ENCODE results near the gene KYNU. TPM values are rescaled to one million over a fixed set of nuclear protein-coding genes. Genes with fewer than 3 reads are reported as not detected.

The KYNU gene
- total RNA-seq, 1 donor from 2014 or later: not detected

- Histone ChIP-seq H3K4me3 (no peak overlapping the region), H3K27ac (no peak overlapping the region), H3K4me1 (no peaks in the 10 kb centered on the region), H2AFZ (replicated peaks) (no peak overlapping the region), H3K9ac (no peak overlapping the region), H3K9me3 (ENCODE audit: low read depth) (no peaks in the 10 kb centered on the region), H3K4me2 (no peak overlapping the region), H3F3A (ENCODE audit: low read depth) (no peaks in the 10 kb centered on the region), H3K79me2 (ENCODE audit: low read depth) (no peaks in the 10 kb centered on the region), H3K27me3 (no peaks in the 10 kb centered on the region), H3K36me3 (no peaks in the 10 kb centered on the region), H4K20me1 (ENCODE audit: low read depth) (no peaks in the 10 kb centered on the region)
- no peak overlapping the region for H3K27ac Mint-ChIP-seq
- no peaks in the 10 kb centered on the region for H3K36me3 Mint-ChIP-seq
- H3K9me3 Mint-ChIP-seq: no peaks in the 10 kb centered on the region
- no peak overlapping the region for H3K4me3 Mint-ChIP-seq
- DNase-seq (ENCODE audit: low spot score): no peak
- H3K4me1 Mint-ChIP-seq: no peaks in the 10 kb centered on the region
- TF ChIP-seq EZH2phosphoT487 (IDR thresholded peaks at IDR 0.05) (no peak), CTCF (IDR thresholded peaks at IDR 0.05) (no peak), EZH2 (IDR thresholded peaks at IDR 0.05) (no peak)
- no peaks in the 10 kb centered on the region for H3K27me3 Mint-ChIP-seq (ENCODE audit: insufficient read depth, low read depth)
Measured at GRCh38 chr2:142869461-142870106, 7.9 kb upstream of the KYNU start.

GRCh38 chr2:142870526-142870925, 6.9 kb upstream of the KYNU start:
- H3F3A ChIP-seq (ENCODE audit: low read depth): no peaks in the 10 kb centered on the region
- no peak overlapping the region for H3K4me3 Mint-ChIP-seq
- no peaks in the 10 kb centered on the region for H3K9me3 ChIP-seq (ENCODE audit: low read depth)
- H3K27me3 Mint-ChIP-seq (ENCODE audit: insufficient read depth, low read depth): no peaks in the 10 kb centered on the region
- H3K9me3 Mint-ChIP-seq: no peaks in the 10 kb centered on the region
- TF ChIP-seq EZH2phosphoT487 (IDR thresholded peaks at IDR 0.05): no peak
- no peak overlapping the region for H3K4me3 ChIP-seq
- no peaks in the 10 kb centered on the region for H3K79me2 ChIP-seq (ENCODE audit: low read depth)
- H3K4me1 ChIP-seq: no peaks in the 10 kb centered on the region
- no peak overlapping the region for H3K27ac ChIP-seq
- H3K36me3 ChIP-seq: no peaks in the 10 kb centered on the region
- no peak overlapping the region for H3K27ac Mint-ChIP-seq
- DNase-seq (ENCODE audit: low spot score): no peak
- no peaks in the 10 kb centered on the region for H3K36me3 Mint-ChIP-seq
- H3K4me2 ChIP-seq: no peak overlapping the region
- no peaks in the 10 kb centered on the region for H4K20me1 ChIP-seq (ENCODE audit: low read depth)
- H3K9ac ChIP-seq: no peak overlapping the region
- no peaks in the 10 kb centered on the region for H3K4me1 Mint-ChIP-seq
- peak overlapping the region; percentile 47 for H2AFZ ChIP-seq (replicated peaks)
- no peaks in the 10 kb centered on the region for H3K27me3 ChIP-seq

GRCh38 chr2:142871396-142871795, 6.1 kb upstream of the KYNU start:
- Histone ChIP-seq H3K9me3 (ENCODE audit: low read depth) (no peaks in the 10 kb centered on the region), H3K4me3 (no peak overlapping the region), H3K36me3 (no peaks in the 10 kb centered on the region), H3K9ac (no peak overlapping the region), H3K27ac (no peak overlapping the region), H3F3A (ENCODE audit: low read depth) (no peaks in the 10 kb centered on the region), H3K79me2 (ENCODE audit: low read depth) (no peaks in the 10 kb centered on the region), H4K20me1 (ENCODE audit: low read depth) (no peaks in the 10 kb centered on the region), H3K4me2 (no peak overlapping the region), H2AFZ (replicated peaks) (no peak overlapping the region), H3K4me1 (no peaks in the 10 kb centered on the region), H3K27me3 (no peaks in the 10 kb centered on the region)
- no peak for TF ChIP-seq EZH2 (IDR thresholded peaks at IDR 0.05)
- TF ChIP-seq EZH2phosphoT487 (IDR thresholded peaks at IDR 0.05): no peak
- no peak overlapping the region for H3K4me3 Mint-ChIP-seq
- H3K36me3 Mint-ChIP-seq: no peaks in the 10 kb centered on the region
- H3K27ac Mint-ChIP-seq: no peak overlapping the region
- no peaks in the 10 kb centered on the region for H3K27me3 Mint-ChIP-seq (ENCODE audit: insufficient read depth, low read depth)
- H3K9me3 Mint-ChIP-seq: no peaks in the 10 kb centered on the region
- H3K4me1 Mint-ChIP-seq: no peaks in the 10 kb centered on the region
- DNase-seq (ENCODE audit: low spot score): no peak

GRCh38 chr2:142872882-142873724, 4.4 kb upstream of the KYNU start:
- no peaks in the 10 kb centered on the region for H3K4me1 ChIP-seq
- Mint-ChIP-seq H3K4me1 (no peaks in the 10 kb centered on the region), H3K4me3 (no peak overlapping the region), H3K36me3 (no peaks in the 10 kb centered on the region), H3K27ac (no peak overlapping the region), H3K27me3 (ENCODE audit: insufficient read depth, low read depth) (no peaks in the 10 kb centered on the region), H3K9me3 (no peaks in the 10 kb centered on the region)
- H3K9me3 ChIP-seq (ENCODE audit: low read depth): no peaks in the 10 kb centered on the region
- no peaks in the 10 kb centered on the region for H3F3A ChIP-seq (ENCODE audit: low read depth)
- H4K20me1 ChIP-seq (ENCODE audit: low read depth): no peaks in the 10 kb centered on the region
- H3K36me3 ChIP-seq: no peaks in the 10 kb centered on the region
- TF ChIP-seq EZH2phosphoT487 (IDR thresholded peaks at IDR 0.05) (no peak), CTCF (IDR thresholded peaks at IDR 0.05) (no peak), EZH2 (IDR thresholded peaks at IDR 0.05) (no peak)
- H3K4me2 ChIP-seq: no peak overlapping the region
- H3K4me3 ChIP-seq: no peak overlapping the region
- no peaks in the 10 kb centered on the region for H3K27me3 ChIP-seq
- H3K27ac ChIP-seq: no peak overlapping the region
- no peak for DNase-seq (ENCODE audit: low spot score)
- H3K79me2 ChIP-seq (ENCODE audit: low read depth): no peaks in the 10 kb centered on the region
- no peak overlapping the region for H3K9ac ChIP-seq
- H2AFZ ChIP-seq (replicated peaks): no peak overlapping the region

Measured in neural progenitor cell (in vitro differentiated cells).